ENCODE results near the gene ZFC3H1. TPM values are rescaled to one million over a fixed set of nuclear protein-coding genes. Genes with fewer than 3 reads are reported as not detected.

ZFC3H1 gene
- total and polyA plus RNA-seq, 9 of the 15 experiments (the other 6 are each of a cell fraction or from before 2014, with no cell fraction given): 14.8 to 80.5 (median 22.1) TPM

DNA sequence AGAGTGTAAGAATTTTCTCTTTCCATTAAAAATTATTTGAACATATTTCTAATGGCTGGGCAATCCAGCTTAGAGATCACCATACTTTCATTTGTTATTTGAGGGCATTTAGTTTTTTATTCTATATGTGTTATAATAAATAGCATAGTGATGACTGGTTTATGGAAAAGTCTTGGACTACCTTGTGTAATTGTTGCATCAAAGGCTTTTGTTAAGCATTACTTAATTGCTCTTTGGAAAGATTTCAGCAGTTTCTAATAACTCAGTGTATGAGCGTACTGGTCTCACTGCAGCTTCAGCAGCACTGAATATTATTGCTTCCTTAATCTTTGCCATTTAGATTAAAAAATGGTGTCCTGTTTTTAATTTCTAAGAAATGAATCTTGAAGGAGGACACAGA, 45.0 kb upstream of the ZFC3H1 start:
- ATAC-seq (no peak), FAIRE-seq (no peak), DNase-seq (ENCODE audit: extremely low read depth in 1 of 4, low spot score in 3 of 4) (no peak)
- Histone ChIP-seq H3K9me3 (replicated peaks; ENCODE audit: control insufficient read depth, insufficient read depth, low read depth, low read length) (no peaks in the 10 kb centered on the region), H3K4me1 (replicated peaks in 1 of 2; ENCODE audit: control insufficient read depth in 2 of 2, insufficient read depth in 2 of 2, low read length in 2 of 2) (no peaks in the 10 kb centered on the region; a peak in 2 of 5 replicates), H3K79me2 (ENCODE audit: control insufficient read depth, insufficient read depth, low read length) (no peaks in the 10 kb centered on the region), H3K27ac (ENCODE audit: extremely low read depth, low read depth, low read length) (no peak overlapping the region), H3K27me3 (ENCODE audit: control insufficient read depth in 2 of 2, insufficient read depth in 2 of 2, low read length in 2 of 2) (no peaks in the 10 kb centered on the region), H2AFZ (ENCODE audit: low read depth, low read length) (no peak overlapping the region), H3K4me3 (no peak overlapping the region), H4K20me1 (replicated peaks; ENCODE audit: control insufficient read depth, insufficient read depth, low read length) (no peaks in the 10 kb centered on the region), H3K9me1 (ENCODE audit: control insufficient read depth, insufficient read depth, low read length) (no peaks in the 10 kb centered on the region), H3K9ac (ENCODE audit: insufficient read depth in 1 of 2, low read depth in 2 of 2, low read length in 2 of 2) (no peak overlapping the region), H3K36me3 (ENCODE audit: control insufficient read depth, insufficient read depth, low read length) (no peaks in the 10 kb centered on the region), H3K4me2 (ENCODE audit: insufficient read depth, low read length) (no peak overlapping the region)
- ChIA-PET POLR2A (interaction anchor here (1.1 to 1.9 kb wide), 2 partner anchors 10 to 13 kb away, joined by 3 to 4 read pairs; no protein-coding TSS in a partner anchor), CTCF (ENCODE audit: low intra/inter-chr PET ratio) (no interaction called here)
- 100% methylated on average over 1 of the region's 1 CpG for WGBS (ENCODE audit: insufficient coverage, low coverage, missing lambda C conversion rate)
- no TSS peak for BruUV-seq (replicated peaks)
- in situ Hi-C loops (cut with MboI) (no loop called here), intact Hi-C loops (cut with micrococcal nuclease) (no loop called here)
- no peak for TF ChIP-seq MCM7 (IDR thresholded peaks at IDR 0.05)
- TF ChIP-seq, protein P1, sequence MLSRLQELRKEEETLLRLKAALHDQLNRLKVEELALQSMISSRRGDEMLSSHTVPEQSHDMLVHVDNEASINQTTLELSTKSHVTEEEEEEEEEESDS (CRISPR knock-in tag; IDR thresholded peaks at IDR 0.05): no peak
- TF ChIP-seq, protein P2, sequence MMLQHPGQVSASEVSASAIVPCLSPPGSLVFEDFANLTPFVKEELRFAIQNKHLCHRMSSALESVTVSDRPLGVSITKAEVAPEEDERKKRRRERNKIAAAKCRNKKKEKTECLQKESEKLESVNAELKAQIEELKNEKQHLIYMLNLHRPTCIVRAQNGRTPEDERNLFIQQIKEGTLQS (IDR thresholded peaks at IDR 0.05): no peak
- TF ChIP-seq, protein P2 (CRISPR knock-in tag; conservative IDR thresholded peaks at IDR 0.05): no peak
- TF ChIP-seq RBM34 (IDR thresholded peaks at IDR 0.05; ENCODE audit: borderline replicate concordance, insufficient read depth, low read length): no peak
- TF ChIP-seq ZNF121 (CRISPR knock-in tag; conservative IDR thresholded peaks at IDR 0.05): no peak
- TF ChIP-seq TCF7L2 (IDR thresholded peaks at IDR 0.05; ENCODE audit: low read depth, low read length): no peak
- no peak for TF ChIP-seq STAT5A (IDR thresholded peaks at IDR 0.05; ENCODE audit: borderline replicate concordance, low read length)
- TF ChIP-seq XRCC3 (IDR thresholded peaks at IDR 0.05): no peak
- TF ChIP-seq, protein P3, sequence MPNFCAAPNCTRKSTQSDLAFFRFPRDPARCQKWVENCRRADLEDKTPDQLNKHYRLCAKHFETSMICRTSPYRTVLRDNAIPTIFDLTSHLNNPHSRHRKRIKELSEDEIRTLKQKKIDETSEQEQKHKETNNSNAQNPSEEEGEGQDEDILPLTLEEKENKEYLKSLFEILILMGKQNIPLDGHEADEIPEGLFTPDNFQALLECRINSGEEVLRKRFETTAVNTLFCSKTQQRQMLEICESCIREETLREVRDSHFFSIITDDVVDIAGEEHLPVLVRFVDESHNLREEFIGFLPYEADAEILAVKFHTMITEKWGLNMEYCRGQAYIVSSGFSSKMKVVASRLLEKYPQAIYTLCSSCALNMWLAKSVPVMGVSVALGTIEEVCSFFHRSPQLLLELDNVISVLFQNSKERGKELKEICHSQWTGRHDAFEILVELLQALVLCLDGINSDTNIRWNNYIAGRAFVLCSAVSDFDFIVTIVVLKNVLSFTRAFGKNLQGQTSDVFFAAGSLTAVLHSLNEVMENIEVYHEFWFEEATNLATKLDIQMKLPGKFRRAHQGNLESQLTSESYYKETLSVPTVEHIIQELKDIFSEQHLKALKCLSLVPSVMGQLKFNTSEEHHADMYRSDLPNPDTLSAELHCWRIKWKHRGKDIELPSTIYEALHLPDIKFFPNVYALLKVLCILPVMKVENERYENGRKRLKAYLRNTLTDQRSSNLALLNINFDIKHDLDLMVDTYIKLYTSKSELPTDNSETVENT (CRISPR knock-in tag; IDR thresholded peaks at IDR 0.05): no peak
- TF ChIP-seq, protein P4, sequence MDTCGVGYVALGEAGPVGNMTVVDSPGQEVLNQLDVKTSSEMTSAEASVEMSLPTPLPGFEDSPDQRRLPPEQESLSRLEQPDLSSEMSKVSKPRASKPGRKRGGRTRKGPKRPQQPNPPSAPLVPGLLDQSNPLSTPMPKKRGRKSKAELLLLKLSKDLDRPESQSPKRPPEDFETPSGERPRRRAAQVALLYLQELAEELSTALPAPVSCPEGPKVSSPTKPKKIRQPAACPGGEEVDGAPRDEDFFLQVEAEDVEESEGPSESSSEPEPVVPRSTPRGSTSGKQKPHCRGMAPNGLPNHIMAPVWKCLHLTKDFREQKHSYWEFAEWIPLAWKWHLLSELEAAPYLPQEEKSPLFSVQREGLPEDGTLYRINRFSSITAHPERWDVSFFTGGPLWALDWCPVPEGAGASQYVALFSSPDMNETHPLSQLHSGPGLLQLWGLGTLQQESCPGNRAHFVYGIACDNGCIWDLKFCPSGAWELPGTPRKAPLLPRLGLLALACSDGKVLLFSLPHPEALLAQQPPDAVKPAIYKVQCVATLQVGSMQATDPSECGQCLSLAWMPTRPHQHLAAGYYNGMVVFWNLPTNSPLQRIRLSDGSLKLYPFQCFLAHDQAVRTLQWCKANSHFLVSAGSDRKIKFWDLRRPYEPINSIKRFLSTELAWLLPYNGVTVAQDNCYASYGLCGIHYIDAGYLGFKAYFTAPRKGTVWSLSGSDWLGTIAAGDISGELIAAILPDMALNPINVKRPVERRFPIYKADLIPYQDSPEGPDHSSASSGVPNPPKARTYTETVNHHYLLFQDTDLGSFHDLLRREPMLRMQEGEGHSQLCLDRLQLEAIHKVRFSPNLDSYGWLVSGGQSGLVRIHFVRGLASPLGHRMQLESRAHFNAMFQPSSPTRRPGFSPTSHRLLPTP (IDR thresholded peaks at IDR 0.05; ENCODE audit: borderline replicate concordance, extremely low read depth, insufficient read length): no peak
- TF ChIP-seq TOE1 (IDR thresholded peaks at IDR 0.05; ENCODE audit: borderline replicate concordance): no peak
- TF ChIP-seq TOE1 (CRISPR knock-in tag; IDR thresholded peaks at IDR 0.05; ENCODE audit: borderline replicate concordance, low read depth): no peak
- no peak for TF ChIP-seq NFIX (CRISPR knock-in tag; IDR thresholded peaks at IDR 0.05; ENCODE audit: low read depth)
- TF ChIP-seq, protein P5, sequence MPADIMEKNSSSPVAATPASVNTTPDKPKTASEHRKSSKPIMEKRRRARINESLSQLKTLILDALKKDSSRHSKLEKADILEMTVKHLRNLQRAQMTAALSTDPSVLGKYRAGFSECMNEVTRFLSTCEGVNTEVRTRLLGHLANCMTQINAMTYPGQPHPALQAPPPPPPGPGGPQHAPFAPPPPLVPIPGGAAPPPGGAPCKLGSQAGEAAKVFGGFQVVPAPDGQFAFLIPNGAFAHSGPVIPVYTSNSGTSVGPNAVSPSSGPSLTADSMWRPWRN (IDR thresholded peaks at IDR 0.05; ENCODE audit: low read depth): no peak
- TF ChIP-seq, protein P6, sequence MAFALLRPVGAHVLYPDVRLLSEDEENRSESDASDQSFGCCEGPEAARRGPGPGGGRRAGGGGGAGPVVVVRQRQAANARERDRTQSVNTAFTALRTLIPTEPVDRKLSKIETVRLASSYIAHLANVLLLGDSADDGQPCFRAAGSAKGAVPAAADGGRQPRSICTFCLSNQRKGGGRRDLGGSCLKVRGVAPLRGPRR (CRISPR knock-in tag; IDR thresholded peaks at IDR 0.05): no peak

Measured in K562 (cell line).